GM21360 (cell line): ENCODE measurements around the gene C4orf50.

ENCODE experiments used
- ATAC-seq: cut with Tn5 transposase; IDR thresholded peaks from one replicate; pipeline ENCODE4 v1.9.1; 2021; ENCODE audit warnings: mild to moderate bottlenecking, moderate library complexity; ENCODE audit not compliant: unreplicated experiment

Gene C4orf50

GRCh38 chr4:5897674-5898073 lies 120.6 kb downstream of the C4orf50 start:
- ATAC-seq, result no peak

- ATAC-seq, result no peak
These were observed 122.9 kb downstream of the C4orf50 start for GRCh38 chr4:5895287-5895686.

- ATAC-seq, result no peak
These were observed 124.0 kb downstream of the C4orf50 start for GRCh38 chr4:5894266-5894665.

GRCh38 chr4:5893591-5893990 lies 124.6 kb downstream of the C4orf50 start:
- ATAC-seq, result no peak

GRCh38 chr4:5893004-5893580 lies 125.1 kb downstream of the C4orf50 start, which contains the start of gene CRMP1:
Gene CRMP1 (minus strand): TSS chr4:5893086. CDS start chr4:5892969, 117 bp downstream.
- no peak for ATAC-seq

GRCh38 chr4:5892323-5893003 lies 125.8 kb downstream of the C4orf50 start:
- ATAC-seq, result no peak

- no peak for ATAC-seq
These were observed 126.5 kb downstream of the C4orf50 start for GRCh38 chr4:5891563-5892322.

- ATAC-seq, result no peak
These were observed 128.0 kb downstream of the C4orf50 start for GRCh38 chr4:5890063-5890727.

GRCh38 chr4:5889002-5889696 lies 129.1 kb downstream of the C4orf50 start:
- ATAC-seq, result no peak

- ATAC-seq, result no peak
These were observed 129.8 kb downstream of the C4orf50 start for GRCh38 chr4:5888222-5889001.

GRCh38 chr4:5887361-5888221 lies 130.6 kb downstream of the C4orf50 start:
- ATAC-seq, result no peak

GRCh38 chr4:5887011-5887360 lies 131.2 kb downstream of the C4orf50 start:
- ATAC-seq, result no peak

GRCh38 chr4:5885733-5886132 lies 132.5 kb downstream of the C4orf50 start:
- ATAC-seq, result no peak

GRCh38 chr4:5884796-5885195 lies 133.4 kb downstream of the C4orf50 start:
- ATAC-seq, result no peak

- ATAC-seq, result no peak
These were observed 134.3 kb downstream of the C4orf50 start for GRCh38 chr4:5883916-5884315.

- no peak for ATAC-seq
These were observed 135.3 kb downstream of the C4orf50 start for GRCh38 chr4:5882947-5883346.

- ATAC-seq, result no peak
These were observed 136.9 kb downstream of the C4orf50 start for GRCh38 chr4:5881340-5881739.

GRCh38 chr4:5878359-5878758 lies 139.9 kb downstream of the C4orf50 start:
- no peak for ATAC-seq

- ATAC-seq, result no peak
These were observed 140.8 kb downstream of the C4orf50 start for GRCh38 chr4:5877392-5877791.
